HG03060 (cell line): ENCODE data around the gene CCNI.

Source experiments
- ATAC-seq: cut with Tn5 transposase; IDR thresholded peaks from one replicate; pipeline ENCODE4 v1.9.1; 2021; ENCODE audit warnings: low read depth, moderate number of reproducible peaks; ENCODE audit not compliant: unreplicated experiment

Gene CCNI

DNA sequence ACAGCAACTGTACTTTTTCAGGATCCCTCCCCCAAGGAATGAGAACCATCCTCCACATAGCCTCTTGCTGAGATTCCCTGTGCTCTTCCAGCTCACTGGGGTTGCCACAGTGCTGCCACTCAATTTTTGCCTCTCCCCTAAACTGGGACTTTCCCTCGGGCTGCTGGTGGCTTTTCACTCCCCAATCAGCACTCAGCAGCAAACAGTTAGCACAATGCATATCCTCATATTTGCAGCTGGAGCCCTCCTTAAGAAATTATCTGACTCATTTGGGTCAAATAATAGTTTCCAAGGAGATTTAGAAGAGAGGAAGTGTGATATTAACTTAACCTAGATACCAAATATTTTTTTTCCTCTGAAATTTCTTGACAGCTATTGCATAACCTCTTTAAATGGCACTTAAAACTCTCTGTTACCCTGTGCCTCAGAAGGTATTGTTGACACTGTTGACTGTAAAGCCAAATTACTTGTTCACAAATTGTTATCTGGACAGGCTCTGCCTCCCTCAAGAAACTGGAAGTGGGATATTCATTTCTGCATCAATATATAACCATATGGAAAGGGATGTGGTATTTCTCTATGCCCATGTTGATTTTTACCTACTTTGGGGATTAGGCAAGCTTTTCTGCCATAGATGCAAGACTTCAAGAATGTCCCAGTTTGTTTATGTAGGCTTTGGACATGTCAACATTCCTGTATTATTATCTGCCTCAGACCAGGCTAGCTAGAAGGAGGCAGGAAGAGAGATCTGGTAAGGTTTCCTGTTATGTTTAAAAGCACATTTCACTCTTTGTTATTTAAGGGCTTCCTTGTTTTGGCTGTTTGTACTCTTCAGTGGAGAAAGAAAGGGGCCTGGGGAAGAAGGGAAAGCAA, 68.2 kb downstream of the CCNI start:
- no peak for ATAC-seq

DNA sequence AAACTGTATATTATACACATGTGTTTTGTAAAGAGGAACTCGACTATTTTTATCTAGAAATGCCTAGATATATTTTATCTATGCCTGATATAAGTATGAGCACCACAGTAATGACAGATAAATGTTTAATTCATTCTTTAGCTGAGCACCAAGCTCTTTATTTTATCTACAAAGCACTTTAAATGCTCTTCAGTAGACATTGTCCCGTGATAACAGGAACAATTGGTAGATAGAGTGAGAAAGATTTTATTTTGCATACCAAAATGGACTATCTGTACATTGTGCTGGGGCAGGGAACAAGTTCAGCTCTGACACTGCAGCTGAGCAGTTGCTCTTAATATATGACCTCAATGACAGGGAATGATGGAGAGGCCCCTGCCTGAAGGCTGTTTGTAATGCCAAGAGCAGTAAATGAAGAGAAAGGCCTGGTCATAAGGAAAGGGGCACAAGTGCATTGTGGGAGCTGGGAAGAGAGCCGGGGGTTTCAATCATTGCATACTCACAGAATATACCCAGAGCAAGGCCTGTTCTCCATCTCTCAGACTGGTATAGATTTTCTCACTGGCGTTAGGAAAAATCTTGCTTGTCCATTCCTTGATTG, 68.9 kb downstream of the CCNI start:
- ATAC-seq = no peak

DNA sequence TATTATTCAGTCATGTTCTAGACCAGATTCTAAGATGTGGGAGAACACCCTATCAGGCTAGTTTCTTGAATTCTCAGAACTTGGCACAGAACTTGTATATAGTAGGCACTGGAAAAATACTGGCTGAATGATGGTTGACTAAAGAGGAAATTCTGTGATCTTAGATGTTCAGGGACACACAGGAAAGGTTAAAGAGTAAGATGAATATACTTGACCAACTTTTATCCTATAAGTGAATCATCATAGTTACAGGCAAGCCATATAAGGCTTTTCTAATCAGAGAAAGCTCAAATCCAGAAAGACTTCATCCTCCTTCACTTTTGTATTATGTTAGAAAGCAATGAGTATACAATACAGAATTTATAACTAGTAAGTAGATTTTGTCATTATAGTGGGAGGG, 72.4 kb downstream of the CCNI start:
- ATAC-seq = no peak

DNA sequence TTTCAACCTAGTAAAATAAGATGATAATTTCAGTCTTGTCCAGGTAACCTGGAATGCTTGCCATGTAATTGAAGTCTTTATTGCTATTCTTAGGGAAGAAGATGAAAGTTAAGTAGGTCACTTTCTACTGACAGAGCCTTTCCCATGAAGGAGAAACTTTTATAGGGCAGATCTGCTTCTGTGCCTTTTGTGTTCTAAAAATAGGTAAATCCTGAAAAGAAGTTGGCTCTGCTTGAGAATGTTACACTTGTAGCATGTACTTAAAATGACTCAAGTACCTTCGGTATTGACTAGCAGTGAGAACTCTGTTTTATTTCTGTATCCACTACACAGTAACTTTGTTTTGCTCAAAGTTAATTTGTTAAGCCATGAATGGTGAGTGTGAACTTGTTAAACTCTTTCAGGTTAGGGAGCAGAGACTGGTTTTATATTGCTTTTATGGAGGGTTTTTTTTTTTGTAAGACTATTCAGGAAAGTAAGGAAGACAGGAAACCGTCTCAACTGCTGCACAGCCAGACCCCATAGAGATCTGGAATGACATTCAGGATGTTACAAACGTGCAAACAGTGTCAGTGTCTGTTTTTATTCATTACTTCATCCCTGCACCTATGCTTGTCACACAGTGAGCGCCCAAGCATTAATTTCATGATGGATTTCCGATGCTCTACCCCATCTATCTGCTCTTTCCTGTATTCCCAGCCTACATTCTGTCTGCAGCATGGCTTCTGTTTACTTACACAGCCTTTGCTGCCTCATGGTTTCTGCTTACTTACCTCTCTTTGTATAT, 73.3 kb downstream of the CCNI start:
- no peak for ATAC-seq

DNA sequence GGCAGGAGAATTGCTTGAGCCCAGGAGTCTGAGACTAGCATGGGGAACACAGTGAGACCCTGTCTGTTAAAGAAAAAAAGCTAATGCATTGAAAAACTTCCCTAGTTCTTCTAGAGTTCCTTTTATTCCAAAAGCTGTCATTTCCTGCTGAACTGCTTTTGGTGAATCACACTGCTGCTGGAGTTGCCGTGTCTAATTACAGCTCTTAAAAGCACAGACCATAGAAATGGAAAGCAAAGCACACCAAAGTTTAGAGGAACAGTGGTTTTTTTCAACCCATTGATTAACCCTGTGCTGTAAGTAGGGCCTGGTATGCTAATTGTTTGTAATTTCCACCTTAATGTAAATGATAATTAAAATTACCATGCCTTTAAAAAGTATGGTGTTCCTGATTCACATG, 73.9 kb downstream of the CCNI start:
- ATAC-seq = no peak

DNA sequence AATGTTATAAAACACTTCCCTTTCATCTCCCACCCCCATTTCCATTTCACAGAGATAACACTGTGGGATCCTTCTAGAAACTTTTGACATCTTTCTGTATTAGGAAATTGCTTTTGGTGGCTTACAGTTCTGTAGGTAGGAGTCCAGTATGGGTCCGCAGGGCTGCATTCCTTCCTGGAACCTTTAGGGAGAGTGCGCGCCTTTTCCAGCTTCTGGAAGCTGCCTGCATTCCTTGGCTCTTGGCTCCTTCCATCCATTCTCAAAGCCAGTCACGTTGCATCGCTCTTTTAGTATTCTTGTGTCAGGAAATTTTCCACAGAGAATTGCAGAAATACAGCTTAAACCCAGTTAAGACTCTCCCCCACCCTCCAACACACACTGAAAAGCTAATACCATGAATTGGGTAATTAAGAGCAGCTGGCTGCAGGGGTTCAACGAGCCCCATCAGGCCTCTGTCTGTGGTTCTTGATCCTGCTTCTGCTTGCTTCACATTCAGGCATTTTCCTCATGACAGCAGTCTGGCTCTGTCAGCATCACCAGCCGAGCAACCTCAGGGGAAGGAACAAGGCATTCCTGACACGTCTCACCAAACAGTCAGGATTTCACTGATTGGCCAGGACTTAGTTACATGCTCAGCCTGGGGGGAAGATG, 77.4 kb downstream of the CCNI start:
- no peak for ATAC-seq

DNA sequence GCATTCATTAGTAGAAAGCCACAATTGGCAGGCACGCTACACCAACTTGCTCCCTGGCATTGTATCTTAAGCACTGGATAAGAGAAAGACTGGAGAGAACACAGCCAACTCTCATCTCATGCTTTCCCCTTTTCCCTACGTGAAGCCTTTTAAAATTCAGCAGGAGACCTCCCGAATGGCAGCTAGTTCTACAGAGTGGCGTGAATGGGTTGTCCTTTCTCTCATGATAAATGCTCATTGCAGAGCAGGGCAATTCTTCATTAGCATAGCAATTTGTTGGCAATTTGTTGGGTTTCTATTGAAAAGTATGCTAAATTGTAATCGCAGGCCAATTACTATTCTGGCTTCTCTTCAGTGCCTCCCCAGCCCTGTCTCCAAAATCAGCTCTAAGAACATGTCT, 78.3 kb downstream of the CCNI start:
- no peak for ATAC-seq
